Measurements from ENCODE around the gene SMG1. TPM values are rescaled to one million over a fixed set of nuclear protein-coding genes. Genes with fewer than 3 reads are reported as not detected.

The SMG1 gene
- total and polyA plus RNA-seq, 2 of the 13 experiments (the other 11 are each of a cell fraction or from before 2014, with no cell fraction given): 48.7 to 53.7 TPM

GRCh38 chr16:18925986-18926865 lies at the start of gene SMG1 (continued):
- TF ChIP-seq ZNF142 (CRISPR knock-in tag; IDR thresholded peaks at IDR 0.05): peak; percentile 84; the same call in 1 of the 2 replicates
- peak; percentile 93; the same call in 1 of the 2 replicates for TF ChIP-seq ELF4 (CRISPR knock-in tag; IDR thresholded peaks at IDR 0.05; ENCODE audit: borderline replicate concordance)
- peak; percentile 87 for TF ChIP-seq ZNF563 (CRISPR knock-in tag; IDR thresholded peaks at IDR 0.05)
- TF ChIP-seq, protein P1, sequence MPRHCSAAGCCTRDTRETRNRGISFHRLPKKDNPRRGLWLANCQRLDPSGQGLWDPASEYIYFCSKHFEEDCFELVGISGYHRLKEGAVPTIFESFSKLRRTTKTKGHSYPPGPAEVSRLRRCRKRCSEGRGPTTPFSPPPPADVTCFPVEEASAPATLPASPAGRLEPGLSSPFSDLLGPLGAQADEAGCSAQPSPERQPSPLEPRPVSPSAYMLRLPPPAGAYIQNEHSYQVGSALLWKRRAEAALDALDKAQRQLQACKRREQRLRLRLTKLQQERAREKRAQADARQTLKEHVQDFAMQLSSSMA (CRISPR knock-in tag; IDR thresholded peaks at IDR 0.05): peak; percentile 85
- TF ChIP-seq, protein P2, sequence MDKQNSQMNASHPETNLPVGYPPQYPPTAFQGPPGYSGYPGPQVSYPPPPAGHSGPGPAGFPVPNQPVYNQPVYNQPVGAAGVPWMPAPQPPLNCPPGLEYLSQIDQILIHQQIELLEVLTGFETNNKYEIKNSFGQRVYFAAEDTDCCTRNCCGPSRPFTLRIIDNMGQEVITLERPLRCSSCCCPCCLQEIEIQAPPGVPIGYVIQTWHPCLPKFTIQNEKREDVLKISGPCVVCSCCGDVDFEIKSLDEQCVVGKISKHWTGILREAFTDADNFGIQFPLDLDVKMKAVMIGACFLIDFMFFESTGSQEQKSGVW (CRISPR knock-in tag; IDR thresholded peaks at IDR 0.05; ENCODE audit: borderline replicate concordance): 0 out of 2 replicates have a peak, but pooled peaks have one; percentile 79
- TF ChIP-seq JUN (CRISPR knock-in tag; IDR thresholded peaks at IDR 0.05): peak; percentile 20
- peak; percentile 92; the same call in 1 of the 2 replicates for TF ChIP-seq ZIK1 (CRISPR knock-in tag; IDR thresholded peaks at IDR 0.05; ENCODE audit: borderline replicate concordance, low read depth)
- TF ChIP-seq ZNF577 (CRISPR knock-in tag; IDR thresholded peaks at IDR 0.05; ENCODE audit: borderline replicate concordance, low read depth): peak; percentile 41; the same call in 1 of the 2 replicates
- peak; percentile 87; the same call in 1 of the 2 replicates for TF ChIP-seq ZNF816 (CRISPR knock-in tag; IDR thresholded peaks at IDR 0.05; ENCODE audit: borderline replicate concordance)
- TF ChIP-seq HNF4A (CRISPR knock-in tag; IDR thresholded peaks at IDR 0.05): 0 out of 2 replicates have a peak, but pooled peaks have one; percentile 13
- peak; percentile 93 for TF ChIP-seq NKX3-1 (CRISPR knock-in tag; IDR thresholded peaks at IDR 0.05)
- TF ChIP-seq E2F5 (CRISPR knock-in tag; conservative IDR thresholded peaks at IDR 0.05): peak; percentile 90
- TF ChIP-seq, protein P3, sequence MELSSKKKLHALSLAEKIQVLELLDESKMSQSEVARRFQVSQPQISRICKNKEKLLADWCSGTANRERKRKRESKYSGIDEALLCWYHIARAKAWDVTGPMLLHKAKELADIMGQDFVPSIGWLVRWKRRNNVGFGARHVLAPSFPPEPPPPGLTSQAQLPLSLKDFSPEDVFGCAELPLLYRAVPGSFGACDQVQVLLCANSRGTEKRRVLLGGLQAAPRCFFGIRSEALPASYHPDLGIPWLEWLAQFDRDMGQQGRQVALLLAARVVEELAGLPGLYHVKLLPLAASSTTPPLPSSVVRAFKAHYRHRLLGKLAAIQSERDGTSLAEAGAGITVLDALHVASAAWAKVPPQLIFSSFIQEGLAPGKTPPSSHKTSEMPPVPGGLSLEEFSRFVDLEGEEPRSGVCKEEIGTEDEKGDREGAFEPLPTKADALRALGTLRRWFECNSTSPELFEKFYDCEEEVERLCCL (CRISPR knock-in tag; IDR thresholded peaks at IDR 0.05; ENCODE audit: borderline replicate concordance): peak; percentile 63
- peak; percentile 70 for TF ChIP-seq MNT (IDR thresholded peaks at IDR 0.05)
